GM19193 (cell line): ENCODE measurements around the gene HSPB3.

Experiments
- POLR2A ChIP-seq: IDR thresholded peaks from 4 replicates; pipeline ENCODE4 v1.6.1; 2011; ENCODE audit not compliant: insufficient read depth, insufficient read length; ENCODE audit errors: extremely low read depth

HSPB3 gene, protein sequence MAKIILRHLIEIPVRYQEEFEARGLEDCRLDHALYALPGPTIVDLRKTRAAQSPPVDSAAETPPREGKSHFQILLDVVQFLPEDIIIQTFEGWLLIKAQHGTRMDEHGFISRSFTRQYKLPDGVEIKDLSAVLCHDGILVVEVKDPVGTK

DNA sequence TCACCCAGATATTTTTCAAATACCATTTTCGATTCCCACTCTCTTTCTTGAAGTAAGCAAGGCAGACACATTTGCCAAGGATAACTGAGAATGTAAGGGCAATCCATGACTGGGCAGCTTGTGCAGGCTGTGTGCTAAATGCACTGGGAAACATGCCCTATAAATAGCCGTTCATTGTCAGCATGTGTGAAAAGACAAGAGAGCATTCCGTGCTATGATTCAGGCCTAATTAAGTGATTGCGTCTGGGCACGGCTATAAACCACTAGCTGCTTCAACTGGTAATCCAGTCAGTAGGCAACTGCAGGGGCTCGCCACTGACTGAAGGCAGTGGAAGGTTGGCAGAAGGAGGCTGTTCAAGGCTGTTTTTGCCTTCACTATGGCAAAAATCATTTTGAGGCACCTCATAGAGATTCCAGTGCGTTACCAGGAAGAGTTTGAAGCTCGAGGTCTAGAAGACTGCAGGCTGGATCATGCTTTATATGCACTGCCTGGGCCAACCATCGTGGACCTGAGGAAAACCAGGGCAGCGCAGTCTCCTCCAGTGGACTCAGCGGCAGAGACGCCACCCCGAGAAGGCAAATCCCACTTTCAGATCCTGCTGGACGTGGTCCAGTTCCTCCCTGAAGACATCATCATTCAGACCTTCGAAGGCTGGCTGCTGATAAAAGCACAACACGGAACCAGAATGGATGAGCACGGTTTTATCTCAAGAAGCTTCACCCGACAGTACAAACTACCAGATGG is at the start of gene HSPB3:
TSS of gene HSPB3 (plus strand) at position 287 of the 745 bp plus-strand sequence. CDS start at position 378, 91 bp downstream.
- TF ChIP-seq POLR2A = no peak

DNA sequence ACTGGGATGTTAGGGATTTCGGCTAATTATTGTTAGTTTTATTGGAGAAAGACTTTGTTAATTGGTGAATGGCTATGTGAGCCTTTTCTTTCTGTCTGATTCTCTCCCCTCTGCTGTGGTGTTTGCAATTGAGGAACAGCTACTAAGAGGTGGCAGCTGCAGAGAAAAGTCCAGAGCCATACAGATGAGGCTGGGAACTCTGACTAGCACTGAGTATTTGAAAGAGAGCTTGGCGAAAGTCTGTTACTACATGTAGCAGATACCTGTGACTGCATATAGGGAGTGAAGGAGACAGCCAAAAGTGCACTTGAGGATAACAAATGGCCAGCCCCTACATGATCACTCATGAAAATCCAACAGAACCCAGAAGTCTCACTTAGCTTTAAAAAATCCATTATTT is 44.3 kb upstream of the HSPB3 start:
- TF ChIP-seq POLR2A = no peak

DNA sequence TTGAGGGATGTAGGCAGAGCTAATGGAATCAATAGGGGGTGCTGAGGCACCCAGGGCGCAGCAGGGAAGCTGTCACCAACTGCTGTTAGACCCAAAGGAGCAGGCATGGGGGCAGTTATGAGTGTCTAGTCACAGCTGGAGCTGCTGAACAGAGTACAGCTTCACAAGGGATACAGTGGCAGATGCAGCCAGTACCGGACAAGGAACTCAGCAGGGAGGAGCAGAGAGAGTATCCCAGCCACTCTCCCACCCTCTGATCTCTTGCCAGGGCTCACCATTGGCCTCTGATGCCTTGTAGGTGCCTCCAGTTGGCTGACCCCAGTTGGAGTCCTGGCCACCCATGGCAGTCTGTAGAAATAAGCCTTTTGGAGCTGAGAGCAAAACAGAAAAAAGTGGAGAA is 42.6 kb upstream of the HSPB3 start:
- TF ChIP-seq POLR2A = no peak

DNA sequence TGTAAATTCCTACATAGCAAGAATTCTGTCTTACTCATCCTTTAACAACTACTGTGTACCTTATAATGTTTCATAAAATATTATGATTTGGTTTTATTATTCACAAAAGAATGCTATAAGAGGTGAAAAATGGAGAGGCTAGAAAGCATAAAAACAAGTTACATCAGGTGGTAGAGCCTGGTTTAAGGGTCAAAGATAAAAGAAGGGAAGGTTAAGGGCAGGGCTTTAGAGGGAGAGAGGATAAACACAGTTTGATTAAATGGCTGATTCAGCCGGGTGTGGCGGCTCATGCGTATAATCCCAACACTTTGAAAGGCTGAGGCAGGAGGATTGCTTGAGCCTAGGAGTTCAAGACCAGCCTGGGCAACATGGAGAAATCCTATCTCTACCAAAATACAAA is 40.4 kb upstream of the HSPB3 start:
- TF ChIP-seq POLR2A = no peak

DNA sequence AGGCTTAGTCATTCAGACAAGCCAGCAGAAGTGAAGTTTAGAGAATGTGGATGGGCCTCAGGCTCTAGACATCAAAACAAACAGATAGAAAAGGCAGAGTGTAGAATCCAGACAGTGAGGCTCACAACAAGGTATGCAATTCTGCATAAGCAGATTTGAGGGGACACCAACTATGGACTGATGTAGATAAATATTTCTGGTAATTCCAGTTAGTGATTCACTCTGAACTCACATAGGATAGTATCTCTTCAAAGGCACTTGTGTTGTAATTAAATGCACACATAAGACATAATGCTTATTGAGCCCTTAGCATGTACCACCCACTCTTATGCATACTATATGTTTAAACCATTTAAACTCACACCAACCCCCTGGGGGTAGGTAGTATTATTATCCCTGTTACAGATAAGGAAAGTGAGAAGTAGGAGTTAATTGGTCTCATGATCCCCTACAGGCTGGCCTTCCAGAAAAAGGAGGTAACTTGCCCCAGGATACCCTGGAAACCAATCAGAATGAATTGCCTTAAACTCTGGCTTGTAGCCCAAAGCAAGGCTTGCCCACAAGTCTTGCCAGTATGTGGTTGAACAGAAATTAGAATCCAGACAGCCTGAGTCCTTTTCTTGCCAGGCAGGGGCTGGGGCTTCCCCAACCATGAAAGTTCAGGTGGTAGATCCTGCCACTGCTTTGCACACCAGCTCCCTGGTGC is 39.5 kb upstream of the HSPB3 start:
- TF ChIP-seq POLR2A = no peak

DNA sequence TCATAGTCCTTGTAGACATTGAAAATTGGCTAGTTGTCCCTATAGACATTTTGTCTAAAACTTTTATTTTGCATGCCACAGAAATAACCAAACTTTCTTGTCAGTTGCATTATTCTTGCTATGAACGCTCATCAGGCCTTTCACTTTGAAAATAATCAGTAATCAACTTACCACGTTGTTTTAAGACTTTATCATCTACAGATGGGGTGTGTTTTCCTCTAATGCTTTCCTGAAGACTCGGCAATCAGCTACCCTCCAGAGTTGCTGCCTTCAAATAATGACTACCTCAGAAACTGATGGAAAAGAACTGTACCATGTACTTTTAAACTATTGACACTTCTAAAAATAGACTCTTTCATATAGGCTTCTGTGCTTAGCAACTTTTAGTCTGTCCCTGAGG is 33.5 kb upstream of the HSPB3 start:
- TF ChIP-seq POLR2A = no peak

DNA sequence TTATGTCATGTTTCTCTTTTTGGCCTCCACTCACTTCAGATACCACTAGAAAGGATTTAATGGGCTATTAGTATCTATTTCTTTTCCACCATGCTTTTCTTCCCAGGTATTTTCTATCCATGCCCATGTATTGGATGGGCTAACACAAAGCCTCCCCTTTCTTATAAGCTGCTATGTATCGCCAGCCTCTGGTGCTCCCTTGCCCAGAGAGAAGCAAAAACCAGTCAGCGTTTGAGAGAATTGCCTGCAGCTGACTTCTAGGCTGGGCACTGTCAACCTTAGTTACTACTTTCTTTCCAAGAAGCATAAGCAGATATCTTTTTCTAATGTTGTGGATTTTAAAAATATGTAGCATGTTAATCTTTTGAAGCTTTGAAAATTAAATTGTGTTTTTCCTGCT is 30.2 kb upstream of the HSPB3 start:
- TF ChIP-seq POLR2A = no peak

DNA sequence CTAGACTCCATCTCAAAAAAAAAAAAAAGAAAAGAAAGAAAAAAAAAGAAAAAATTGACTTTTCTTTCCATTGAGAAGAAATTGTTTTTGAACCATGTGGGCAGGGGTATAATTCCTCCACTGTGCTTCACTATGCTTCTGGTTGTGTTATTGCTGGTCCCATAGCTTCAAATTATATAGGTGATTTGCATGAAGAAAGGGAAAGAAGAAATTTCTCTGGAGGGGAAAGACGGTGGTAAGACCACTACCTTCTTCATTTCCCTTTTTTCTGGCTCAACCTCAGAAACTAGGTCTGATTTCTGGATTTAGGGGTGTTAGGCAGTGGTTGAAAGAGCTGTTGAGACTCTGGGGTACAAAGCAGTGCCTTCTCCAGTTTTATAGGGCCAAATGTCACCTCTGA is 29.3 kb upstream of the HSPB3 start:
- TF ChIP-seq POLR2A = no peak

DNA sequence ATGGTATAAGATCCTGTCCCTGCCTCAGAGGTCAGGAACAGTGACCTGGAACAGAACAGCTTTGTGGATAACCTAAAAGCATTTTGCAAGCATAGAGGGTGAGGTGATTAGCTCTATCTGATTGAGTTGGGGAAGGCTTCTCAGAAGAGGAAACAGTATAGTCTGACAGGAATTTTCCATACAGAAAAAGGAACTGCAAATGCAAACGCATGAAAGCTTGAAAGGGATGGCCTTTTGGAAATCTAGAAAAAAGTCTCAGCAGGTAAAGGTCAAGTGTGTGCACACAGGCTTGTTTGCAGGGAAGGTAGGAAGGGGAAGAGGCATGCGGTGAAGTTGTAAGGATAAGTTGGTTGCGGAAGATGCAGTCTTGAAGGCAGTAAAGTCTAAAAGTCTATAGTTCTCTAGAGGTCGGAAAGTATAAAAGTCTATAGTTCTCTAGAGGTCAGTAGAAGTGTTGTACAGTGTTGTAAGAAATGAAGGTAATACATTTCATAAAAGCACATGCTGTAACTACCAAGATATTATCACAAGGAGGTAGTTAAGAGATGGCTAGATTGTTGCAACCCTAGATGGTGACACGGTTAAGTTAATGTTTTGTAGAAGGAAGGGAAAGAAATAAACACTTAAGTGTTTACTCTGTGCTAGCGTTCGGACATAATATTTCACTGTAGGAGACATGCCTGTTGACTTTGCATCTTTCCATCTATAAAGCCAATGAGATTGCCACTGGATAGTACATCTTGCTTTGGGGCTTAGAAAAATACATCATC is 16.7 kb upstream of the HSPB3 start:
- no peak for TF ChIP-seq POLR2A

DNA sequence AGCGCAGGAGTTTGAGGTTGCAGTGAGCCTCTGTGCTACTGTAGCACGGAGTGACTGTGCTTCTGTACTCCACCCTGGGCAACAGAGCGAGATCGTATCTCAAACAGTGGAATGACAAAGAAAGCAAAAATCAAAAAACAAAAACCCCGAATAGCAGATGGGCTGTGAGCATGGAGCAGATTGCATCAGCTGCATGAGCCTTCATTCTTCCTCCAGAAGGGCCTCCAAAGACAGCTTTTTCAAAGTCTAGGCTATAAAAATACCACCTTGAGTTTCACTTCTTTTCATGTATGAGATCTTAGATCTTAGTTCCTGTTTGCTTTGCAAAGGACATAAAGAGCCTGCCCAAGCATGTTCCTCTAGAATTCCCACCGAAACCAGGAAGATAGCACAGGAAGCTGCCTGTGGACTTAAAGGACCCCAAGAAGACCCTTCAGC is 15.0 kb upstream of the HSPB3 start:
- TF ChIP-seq POLR2A = no peak

DNA sequence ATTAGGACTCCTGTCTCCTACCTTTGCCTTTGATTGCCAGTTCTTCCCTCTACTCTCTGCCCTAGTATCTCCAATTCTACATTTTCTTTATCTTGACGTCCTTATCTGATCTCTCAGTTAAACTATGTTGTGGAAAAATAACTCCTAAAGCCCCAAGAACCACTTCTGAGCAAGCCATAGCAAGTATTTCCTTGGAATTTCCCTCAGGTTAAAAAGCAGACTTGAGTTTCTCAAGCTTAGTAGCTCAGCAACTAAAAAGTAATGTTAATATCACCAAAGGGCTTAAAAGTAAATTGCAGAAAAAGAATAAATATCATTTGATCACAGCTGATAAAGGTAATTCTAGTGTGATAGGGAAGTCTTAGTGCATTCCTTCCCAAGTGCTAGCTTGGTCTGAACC is 13.2 kb upstream of the HSPB3 start:
- TF ChIP-seq POLR2A = no peak

DNA sequence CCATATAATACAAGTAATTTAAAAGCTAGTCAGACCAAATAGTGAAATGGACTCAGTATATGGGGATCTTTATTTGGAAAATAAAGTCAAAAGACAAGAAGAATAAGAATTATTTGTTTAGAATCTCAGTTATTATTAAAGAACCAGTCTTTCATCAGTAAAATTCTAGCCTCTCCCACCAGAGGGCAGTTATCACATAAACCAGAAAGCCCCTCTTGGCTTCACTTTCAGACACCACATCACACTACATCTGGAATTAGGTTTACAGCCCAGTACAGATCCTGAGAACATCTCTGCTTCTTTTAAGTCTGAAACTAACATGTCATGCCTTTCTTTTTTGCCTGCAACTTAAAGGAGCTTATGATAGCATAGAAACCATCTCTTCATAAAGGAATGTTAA is 12.2 kb upstream of the HSPB3 start:
- no peak for TF ChIP-seq POLR2A

DNA sequence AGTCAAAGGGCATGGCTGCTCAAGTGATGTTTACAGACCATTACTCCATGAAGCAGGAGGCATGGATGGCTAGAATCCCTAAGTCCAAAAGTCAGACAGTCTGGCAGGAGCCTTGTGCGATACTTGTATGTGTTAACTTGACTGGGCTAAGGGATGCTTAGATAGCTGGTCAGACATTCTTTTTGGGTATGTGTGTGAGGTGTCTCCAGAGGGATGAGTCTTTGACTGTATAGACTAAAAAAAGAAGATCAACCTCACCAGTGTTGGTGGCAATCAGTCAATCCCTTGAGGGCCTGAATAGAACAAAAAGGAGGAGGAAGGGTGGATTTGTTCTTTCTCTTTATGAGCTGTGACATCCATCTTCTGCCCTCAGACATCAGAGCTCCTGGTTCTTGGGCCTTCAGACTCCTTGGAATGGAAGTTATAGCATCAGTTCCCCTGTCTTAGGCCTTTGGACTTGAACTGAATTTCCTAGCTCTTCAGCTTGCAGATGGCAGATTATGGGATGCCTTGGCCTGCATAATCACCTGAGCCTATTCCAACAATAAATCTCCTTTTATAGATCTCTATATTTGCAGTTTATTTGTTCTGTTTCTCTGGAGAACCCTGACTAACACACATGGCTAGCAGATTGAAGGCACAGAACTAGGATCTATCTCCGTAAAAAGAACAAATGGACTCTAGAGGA is 9.7 kb upstream of the HSPB3 start:
- no peak for TF ChIP-seq POLR2A

DNA sequence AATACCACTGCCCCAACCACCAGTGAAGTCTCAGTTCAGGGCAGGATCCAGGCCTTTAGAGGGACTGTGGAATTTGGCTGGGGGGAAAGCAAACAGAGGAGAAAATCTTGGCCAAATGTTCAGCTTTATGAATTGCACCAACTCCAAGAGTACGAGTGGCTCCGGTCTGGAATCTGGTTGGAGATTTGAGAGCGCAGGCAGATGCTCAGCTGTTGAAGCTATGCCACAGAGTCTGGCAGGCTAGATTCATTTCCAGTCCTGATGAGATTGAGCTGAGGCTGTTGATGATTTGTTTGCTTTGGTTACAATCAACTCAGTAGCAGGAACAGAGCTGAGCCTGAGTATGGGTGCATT is 9.1 kb upstream of the HSPB3 start:
- no peak for TF ChIP-seq POLR2A

DNA sequence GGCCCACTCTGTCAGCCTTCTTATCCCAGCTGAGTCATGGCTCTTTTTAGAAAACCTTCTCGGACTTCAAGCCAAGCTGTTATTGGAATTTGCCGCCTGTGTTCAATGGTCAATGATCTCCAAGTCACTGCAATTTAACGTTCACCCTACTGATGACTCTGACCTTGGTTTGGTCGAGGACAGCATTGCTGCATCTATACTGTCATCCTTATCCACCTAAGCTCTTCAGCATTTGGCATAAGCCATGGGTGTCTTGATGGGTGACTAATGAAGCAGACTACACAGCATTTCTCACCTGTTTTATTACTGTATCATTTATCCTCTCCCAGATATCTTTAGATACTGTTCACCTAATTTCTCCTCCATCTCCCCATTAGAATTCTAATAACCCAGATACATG is 5.6 kb upstream of the HSPB3 start:
- no peak for TF ChIP-seq POLR2A
